Measurements from ENCODE around the gene CYFIP2. TPM values are rescaled to one million over a fixed set of nuclear protein-coding genes. Genes with fewer than 3 reads are reported as not detected.
A peak's percentile ranks its signal among the peaks of the same experiment; 100 is the strongest.

The CYFIP2 gene
- total RNA-seq, 1 donor from 2014 or later = 36.6 TPM

DNA sequence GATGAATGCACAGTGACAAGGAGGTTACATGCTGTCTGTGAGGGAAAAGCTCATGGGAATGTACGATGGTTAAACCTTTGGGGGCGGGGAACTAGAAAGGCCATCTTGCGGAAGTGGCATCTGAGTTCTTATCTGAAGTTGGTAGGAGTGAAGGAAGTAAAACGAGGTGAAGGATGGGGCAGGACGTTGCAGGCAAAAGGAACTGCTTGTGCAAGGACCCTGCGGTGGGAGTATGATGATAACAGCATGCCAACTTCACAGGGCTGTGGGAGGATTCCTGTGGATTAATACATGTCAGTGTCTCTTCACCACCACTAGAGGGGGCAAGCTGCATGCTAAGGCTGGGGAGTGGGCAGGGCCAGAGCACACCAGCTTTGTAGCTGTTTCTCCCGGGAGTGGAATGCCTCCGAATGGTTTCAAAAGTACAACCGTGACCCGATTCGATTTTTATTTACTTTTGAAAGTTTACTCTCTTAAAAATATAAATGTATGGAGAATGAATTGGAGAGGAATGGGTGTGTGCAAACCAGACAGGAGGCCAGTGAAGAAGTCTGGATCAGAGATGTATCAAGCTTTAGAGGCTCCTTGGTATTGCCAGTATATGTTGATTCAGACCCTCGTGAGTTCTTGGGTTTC, 62.5 kb downstream of the CYFIP2 start:
- H3K4me3 ChIP-seq = no peak overlapping the region
- intact Hi-C loops (cut with DNase I) = no loop called here
- no peaks in the 10 kb centered on the region for H3K27me3 ChIP-seq (ENCODE audit: low read depth)
- no peaks in the 10 kb centered on the region for H3K9me3 ChIP-seq
- DNase-seq (peak; percentile 63), ATAC-seq (peak; percentile 95 to 96)
- no peak overlapping the region for H3K27ac ChIP-seq
- peaks cover 37% of the 10 kb centered on the region for H3K36me3 ChIP-seq
- no peaks in the 10 kb centered on the region for H3K4me1 ChIP-seq
- TF ChIP-seq, protein P1, sequence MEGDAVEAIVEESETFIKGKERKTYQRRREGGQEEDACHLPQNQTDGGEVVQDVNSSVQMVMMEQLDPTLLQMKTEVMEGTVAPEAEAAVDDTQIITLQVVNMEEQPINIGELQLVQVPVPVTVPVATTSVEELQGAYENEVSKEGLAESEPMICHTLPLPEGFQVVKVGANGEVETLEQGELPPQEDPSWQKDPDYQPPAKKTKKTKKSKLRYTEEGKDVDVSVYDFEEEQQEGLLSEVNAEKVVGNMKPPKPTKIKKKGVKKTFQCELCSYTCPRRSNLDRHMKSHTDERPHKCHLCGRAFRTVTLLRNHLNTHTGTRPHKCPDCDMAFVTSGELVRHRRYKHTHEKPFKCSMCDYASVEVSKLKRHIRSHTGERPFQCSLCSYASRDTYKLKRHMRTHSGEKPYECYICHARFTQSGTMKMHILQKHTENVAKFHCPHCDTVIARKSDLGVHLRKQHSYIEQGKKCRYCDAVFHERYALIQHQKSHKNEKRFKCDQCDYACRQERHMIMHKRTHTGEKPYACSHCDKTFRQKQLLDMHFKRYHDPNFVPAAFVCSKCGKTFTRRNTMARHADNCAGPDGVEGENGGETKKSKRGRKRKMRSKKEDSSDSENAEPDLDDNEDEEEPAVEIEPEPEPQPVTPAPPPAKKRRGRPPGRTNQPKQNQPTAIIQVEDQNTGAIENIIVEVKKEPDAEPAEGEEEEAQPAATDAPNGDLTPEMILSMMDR (IDR thresholded peaks at IDR 0.05) = peak; percentile 84

DNA sequence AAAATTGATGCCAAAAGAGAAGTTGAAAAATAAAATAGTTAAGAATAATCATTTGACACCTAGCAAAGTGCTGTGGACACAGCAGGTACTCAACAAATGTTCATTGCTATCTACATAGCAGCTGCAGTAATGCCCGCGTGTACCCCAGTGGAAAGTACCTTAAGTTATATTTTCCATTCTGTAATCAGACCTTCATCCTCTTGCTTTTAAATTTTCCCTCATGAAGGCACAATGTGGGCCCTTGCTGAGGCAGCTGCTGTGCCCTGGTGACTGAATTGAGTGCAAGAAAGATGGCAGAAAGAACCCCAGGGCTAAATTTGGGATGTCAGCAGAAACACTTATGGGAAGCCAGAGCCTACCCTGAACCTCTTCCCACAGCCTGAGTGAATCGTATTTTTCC, 65.9 kb downstream of the CYFIP2 start:
- peaks cover 21% of the 10 kb centered on the region for H3K36me3 ChIP-seq
- DNase-seq (no peak), ATAC-seq (no peak)
- TF ChIP-seq, protein P1 (IDR thresholded peaks at IDR 0.05) = no peak
- no peak overlapping the region for H3K27ac ChIP-seq
- no peaks in the 10 kb centered on the region for H3K9me3 ChIP-seq
- no peaks in the 10 kb centered on the region for H3K4me1 ChIP-seq
- H3K4me3 ChIP-seq = no peak overlapping the region
- intact Hi-C loops (cut with DNase I) = no loop called here
- H3K27me3 ChIP-seq (ENCODE audit: low read depth) = no peaks in the 10 kb centered on the region

DNA sequence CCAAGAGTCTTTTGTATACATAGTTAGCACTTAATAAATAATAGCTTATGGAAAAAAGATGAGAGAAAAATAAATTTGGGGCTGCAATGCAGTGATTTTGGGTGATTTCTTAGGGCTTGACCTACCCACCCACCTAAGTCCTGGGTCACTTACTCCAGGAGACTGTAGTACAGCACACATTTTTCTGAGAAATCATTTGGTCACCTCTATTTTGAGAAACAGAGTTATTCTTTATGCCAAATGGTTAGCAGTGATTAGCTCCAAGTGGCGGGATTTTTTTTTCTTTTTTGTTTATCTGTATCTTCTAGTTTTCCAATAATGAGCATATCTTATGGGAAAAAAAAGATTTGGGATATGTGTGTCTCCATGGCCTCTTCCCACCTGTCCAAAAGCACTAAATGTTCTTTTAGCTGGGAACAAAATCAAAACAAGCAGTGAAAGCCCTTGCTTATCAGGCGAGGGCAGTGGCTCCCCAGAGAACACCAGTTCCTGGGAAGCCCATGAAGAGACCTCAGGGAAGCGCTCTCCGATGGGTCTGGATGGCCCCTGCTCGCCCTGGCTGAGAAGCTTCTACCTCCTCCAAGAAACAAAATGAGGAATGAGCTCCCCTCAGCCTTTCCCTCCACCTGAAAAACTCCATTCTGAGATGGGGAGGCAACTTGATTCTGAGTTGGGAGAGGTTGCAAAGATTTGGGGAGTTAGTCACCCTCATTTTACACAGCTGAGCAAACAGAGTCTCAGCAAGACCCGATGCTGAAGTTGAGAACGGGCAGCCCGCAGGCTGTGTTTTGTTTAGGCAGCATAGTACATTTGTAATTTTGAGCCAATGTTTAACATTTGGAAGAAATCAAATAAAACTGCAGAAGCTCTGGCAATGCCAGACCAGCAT, 69.9 kb downstream of the CYFIP2 start:
- ATAC-seq (no peak), DNase-seq (no peak)
- Histone ChIP-seq H3K4me3 (no peak overlapping the region), H3K27me3 (ENCODE audit: low read depth) (no peaks in the 10 kb centered on the region), H3K9me3 (no peaks in the 10 kb centered on the region), H3K4me1 (no peaks in the 10 kb centered on the region), H3K36me3 (peaks cover 22% of the 10 kb centered on the region), H3K27ac (no peak overlapping the region)
- intact Hi-C loops (cut with DNase I) = no loop called here
- TF ChIP-seq, protein P1 (IDR thresholded peaks at IDR 0.05) = no peak

DNA sequence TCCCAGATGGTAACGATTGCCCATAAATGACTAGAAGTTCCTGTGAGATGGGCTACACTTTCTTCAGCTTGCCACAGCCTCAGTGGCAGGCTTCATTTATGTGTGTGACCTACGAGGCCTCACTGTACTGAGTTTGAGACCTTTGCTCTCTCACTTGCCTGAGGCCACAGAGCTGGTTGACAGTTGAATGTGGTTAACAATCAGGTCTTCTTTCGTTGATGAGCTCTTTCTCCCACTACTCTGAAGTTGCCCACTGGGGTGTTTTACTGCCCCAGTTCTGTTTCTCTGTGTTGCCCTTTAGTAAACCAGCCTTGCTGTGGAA, 70.5 kb downstream of the CYFIP2 start:
- Histone ChIP-seq H3K36me3 (peaks cover 18% of the 10 kb centered on the region), H3K27me3 (ENCODE audit: low read depth) (no peaks in the 10 kb centered on the region), H3K9me3 (no peaks in the 10 kb centered on the region), H3K27ac (no peak overlapping the region), H3K4me1 (no peaks in the 10 kb centered on the region), H3K4me3 (no peak overlapping the region)
- DNase-seq (no peak), ATAC-seq (no peak)
- TF ChIP-seq, protein P1 (IDR thresholded peaks at IDR 0.05) = no peak
- intact Hi-C loops (cut with DNase I) = no loop called here

DNA sequence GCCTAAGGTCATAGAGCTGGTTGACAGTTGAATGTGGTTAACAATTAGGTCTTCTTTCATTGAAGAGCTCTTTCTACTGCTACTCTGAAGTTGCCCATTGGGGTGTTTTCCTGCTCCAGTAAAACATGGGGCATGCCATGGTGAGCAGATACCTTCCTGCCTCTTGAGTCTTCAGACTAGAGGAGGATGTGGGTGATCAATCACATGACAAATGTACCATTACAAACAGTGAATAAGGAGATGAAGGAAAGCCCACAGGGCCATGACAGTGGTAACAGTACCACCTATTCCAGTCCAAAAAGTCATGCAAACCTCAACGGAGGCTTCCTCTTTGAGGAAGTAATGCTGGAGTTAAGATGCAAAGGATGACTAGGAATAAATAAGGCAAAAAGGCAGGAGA, 73.5 kb downstream of the CYFIP2 start:
- no peak for ATAC-seq
- peaks cover 13% of the 10 kb centered on the region for H3K36me3 ChIP-seq

More for the DNA sequence above, 73.5 kb downstream of the CYFIP2 start:
- no peaks in the 10 kb centered on the region for H3K4me1 ChIP-seq
- H3K9me3 ChIP-seq = no peaks in the 10 kb centered on the region
- intact Hi-C loops (cut with DNase I) = no loop called here
- TF ChIP-seq, protein P1 (IDR thresholded peaks at IDR 0.05) = no peak
- DNase-seq = no peak
- no peak overlapping the region for H3K27ac ChIP-seq
- no peak overlapping the region for H3K4me3 ChIP-seq
- no peaks in the 10 kb centered on the region for H3K27me3 ChIP-seq (ENCODE audit: low read depth)

Data from lower lobe of right lung (tissue), 2 donors.